ENCODE measurements around the gene NLRP12. TPM values are rescaled to one million over a fixed set of nuclear protein-coding genes. Genes with fewer than 3 reads are reported as not detected.
A peak's percentile ranks its signal among the peaks of the same experiment; 100 is the strongest.

NLRP12 gene
- total and polyA plus RNA-seq, 2 experiments from 2014 or later, result 1.9 to 7.5 TPM

GRCh38 chr19:53819861-53820260 is 4.3 kb downstream of the NLRP12 start:
- no peaks in the 10 kb centered on the region for H4K20me1 ChIP-seq (replicated peaks; ENCODE audit: insufficient read depth)
- H2AFZ ChIP-seq, result no peak overlapping the region
- 0 out of 2 replicates have a peak, but pooled peaks cover 9% of the 10 kb centered on the region for H3F3A ChIP-seq (replicated peaks; ENCODE audit: low read depth)
- no peak overlapping the region for H3K4me3 ChIP-seq
- Mint-ChIP-seq H3K4me1 (peaks cover 13% of the 10 kb centered on the region), H3K27me3 (ENCODE audit: insufficient read depth, low read depth, poor library complexity) (peaks cover 5% of the 10 kb centered on the region), H3K36me3 (ENCODE audit: low read depth) (no peaks in the 10 kb centered on the region), H3K27ac (no peak overlapping the region; the same call in 1 of the 2 replicates), H3K9me3 (no peaks in the 10 kb centered on the region; the same call in 1 of the 3 replicates), H3K4me3 (no peak overlapping the region)
- no peak overlapping the region for H3K4me2 ChIP-seq
- peaks cover 11% of the 10 kb centered on the region; the same call in 1 of the 2 replicates for H3K4me1 ChIP-seq (ENCODE audit: insufficient read depth)
- no peaks in the 10 kb centered on the region for H3K36me3 ChIP-seq (ENCODE audit: insufficient read depth)
- H3K9me2 ChIP-seq (ENCODE audit: insufficient read depth), result no peaks in the 10 kb centered on the region
- peak overlapping the region; percentile 56; the same call in 1 of the 2 replicates for H3K27ac ChIP-seq (ENCODE audit: low read depth)
- ATAC-seq (no peak), DNase-seq (ENCODE audit: low spot score) (no peak)
- TF ChIP-seq ETS1 (IDR thresholded peaks at IDR 0.05) (no peak), REST (IDR thresholded peaks at IDR 0.05; ENCODE audit: unreplicated experiment) (no peak), ZNF114 (CRISPR knock-in tag; IDR thresholded peaks at IDR 0.05) (no peak), EZH2phosphoT487 (IDR thresholded peaks at IDR 0.05; ENCODE audit: unreplicated experiment) (no peak), CTCF (conservative IDR thresholded peaks at IDR 0.05; ENCODE audit: low read depth in 2 of 2) (no peak), CREB1 (CRISPR knock-in tag; IDR thresholded peaks at IDR 0.05; ENCODE audit: low read depth) (no peak), STAT1 (IDR thresholded peaks at IDR 0.05; ENCODE audit: unreplicated experiment) (no peak), ZNF331 (CRISPR knock-in tag; IDR thresholded peaks at IDR 0.05; ENCODE audit: low read depth) (no peak), NANOG (IDR thresholded peaks at IDR 0.05; ENCODE audit: borderline replicate concordance) (no peak), EZH2 (IDR thresholded peaks at IDR 0.05; ENCODE audit: low read depth, unreplicated experiment) (no peak), JUNB (IDR thresholded peaks at IDR 0.05; ENCODE audit: unreplicated experiment) (no peak), POLR2AphosphoS5 (IDR thresholded peaks at IDR 0.05; ENCODE audit: low read depth) (no peak)
- TF ChIP-seq, protein P1, sequence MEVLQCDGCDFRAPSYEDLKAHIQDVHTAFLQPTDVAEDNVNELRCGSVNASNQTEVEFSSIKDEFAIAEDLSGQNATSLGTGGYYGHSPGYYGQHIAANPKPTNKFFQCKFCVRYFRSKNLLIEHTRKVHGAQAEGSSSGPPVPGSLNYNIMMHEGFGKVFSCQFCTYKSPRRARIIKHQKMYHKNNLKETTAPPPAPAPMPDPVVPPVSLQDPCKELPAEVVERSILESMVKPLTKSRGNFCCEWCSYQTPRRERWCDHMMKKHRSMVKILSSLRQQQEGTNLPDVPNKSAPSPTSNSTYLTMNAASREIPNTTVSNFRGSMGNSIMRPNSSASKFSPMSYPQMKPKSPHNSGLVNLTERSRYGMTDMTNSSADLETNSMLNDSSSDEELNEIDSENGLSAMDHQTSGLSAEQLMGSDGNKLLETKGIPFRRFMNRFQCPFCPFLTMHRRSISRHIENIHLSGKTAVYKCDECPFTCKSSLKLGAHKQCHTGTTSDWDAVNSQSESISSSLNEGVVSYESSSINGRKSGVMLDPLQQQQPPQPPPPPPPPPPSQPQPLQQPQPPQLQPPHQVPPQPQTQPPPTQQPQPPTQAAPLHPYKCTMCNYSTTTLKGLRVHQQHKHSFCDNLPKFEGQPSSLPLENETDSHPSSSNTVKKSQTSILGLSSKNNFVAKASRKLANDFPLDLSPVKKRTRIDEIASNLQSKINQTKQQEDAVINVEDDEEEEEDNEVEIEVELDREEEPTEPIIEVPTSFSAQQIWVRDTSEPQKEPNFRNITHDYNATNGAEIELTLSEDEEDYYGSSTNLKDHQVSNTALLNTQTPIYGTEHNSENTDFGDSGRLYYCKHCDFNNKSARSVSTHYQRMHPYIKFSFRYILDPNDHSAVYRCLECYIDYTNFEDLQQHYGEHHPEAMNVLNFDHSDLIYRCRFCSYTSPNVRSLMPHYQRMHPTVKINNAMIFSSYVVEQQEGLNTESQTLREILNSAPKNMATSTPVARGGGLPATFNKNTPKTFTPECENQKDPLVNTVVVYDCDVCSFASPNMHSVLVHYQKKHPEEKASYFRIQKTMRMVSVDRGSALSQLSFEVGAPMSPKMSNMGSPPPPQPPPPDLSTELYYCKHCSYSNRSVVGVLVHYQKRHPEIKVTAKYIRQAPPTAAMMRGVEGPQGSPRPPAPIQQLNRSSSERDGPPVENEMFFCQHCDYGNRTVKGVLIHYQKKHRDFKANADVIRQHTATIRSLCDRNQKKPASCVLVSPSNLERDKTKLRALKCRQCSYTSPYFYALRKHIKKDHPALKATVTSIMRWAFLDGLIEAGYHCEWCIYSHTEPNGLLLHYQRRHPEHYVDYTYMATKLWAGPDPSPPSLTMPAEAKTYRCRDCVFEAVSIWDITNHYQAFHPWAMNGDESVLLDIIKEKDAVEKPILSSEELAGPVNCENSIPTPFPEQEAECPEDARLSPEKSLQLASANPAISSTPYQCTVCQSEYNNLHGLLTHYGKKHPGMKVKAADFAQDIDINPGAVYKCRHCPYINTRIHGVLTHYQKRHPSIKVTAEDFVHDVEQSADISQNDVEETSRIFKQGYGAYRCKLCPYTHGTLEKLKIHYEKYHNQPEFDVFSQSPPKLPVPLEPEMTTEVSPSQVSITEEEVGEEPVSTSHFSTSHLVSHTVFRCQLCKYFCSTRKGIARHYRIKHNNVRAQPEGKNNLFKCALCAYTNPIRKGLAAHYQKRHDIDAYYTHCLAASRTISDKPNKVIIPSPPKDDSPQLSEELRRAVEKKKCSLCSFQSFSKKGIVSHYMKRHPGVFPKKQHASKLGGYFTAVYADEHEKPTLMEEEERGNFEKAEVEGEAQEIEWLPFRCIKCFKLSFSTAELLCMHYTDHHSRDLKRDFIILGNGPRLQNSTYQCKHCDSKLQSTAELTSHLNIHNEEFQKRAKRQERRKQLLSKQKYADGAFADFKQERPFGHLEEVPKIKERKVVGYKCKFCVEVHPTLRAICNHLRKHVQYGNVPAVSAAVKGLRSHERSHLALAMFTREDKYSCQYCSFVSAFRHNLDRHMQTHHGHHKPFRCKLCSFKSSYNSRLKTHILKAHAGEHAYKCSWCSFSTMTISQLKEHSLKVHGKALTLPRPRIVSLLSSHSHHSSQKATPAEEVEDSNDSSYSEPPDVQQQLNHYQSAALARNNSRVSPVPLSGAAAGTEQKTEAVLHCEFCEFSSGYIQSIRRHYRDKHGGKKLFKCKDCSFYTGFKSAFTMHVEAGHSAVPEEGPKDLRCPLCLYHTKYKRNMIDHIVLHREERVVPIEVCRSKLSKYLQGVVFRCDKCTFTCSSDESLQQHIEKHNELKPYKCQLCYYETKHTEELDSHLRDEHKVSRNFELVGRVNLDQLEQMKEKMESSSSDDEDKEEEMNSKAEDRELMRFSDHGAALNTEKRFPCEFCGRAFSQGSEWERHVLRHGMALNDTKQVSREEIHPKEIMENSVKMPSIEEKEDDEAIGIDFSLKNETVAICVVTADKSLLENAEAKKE (CRISPR knock-in tag; IDR thresholded peaks at IDR 0.05), result no peak
- no peaks in the 10 kb centered on the region for H3K27me3 ChIP-seq (ENCODE audit: insufficient read depth)
- no peaks in the 10 kb centered on the region for H3K79me2 ChIP-seq (replicated peaks; ENCODE audit: insufficient read depth)

Data from GM23338 (cell line).